ENCODE measurements around the gene IQCM.
"Not testable (repeated sequence)": the region's sequence is repeated elsewhere in the genome, so short reads cannot be mapped to it uniquely, and the experiment has no call there.

IQCM gene

GRCh38 chr4:149353241-149353640 lies 462.4 kb downstream of the IQCM start:
- no peaks in the 10 kb centered on the region for H3K4me1 ChIP-seq
- no peaks in the 10 kb centered on the region for H3K27me3 ChIP-seq
- DNase-seq: no peak
- no peak for TF ChIP-seq CTCF (IDR thresholded peaks at IDR 0.05; ENCODE audit: low read depth, low read length)
- H3K36me3 ChIP-seq: no peaks in the 10 kb centered on the region
- no peak overlapping the region for H3K4me3 ChIP-seq (ENCODE audit: low read depth, low read length)
- H3K9me3 ChIP-seq: no peaks in the 10 kb centered on the region

GRCh38 chr4:149349541-149349940 lies 466.1 kb downstream of the IQCM start:
- no peak overlapping the region for H3K4me3 ChIP-seq (ENCODE audit: low read depth, low read length)
- TF ChIP-seq CTCF (IDR thresholded peaks at IDR 0.05; ENCODE audit: low read depth, low read length): no peak
- no peaks in the 10 kb centered on the region for H3K36me3 ChIP-seq
- H3K9me3 ChIP-seq: no peaks in the 10 kb centered on the region
- H3K27me3 ChIP-seq: no peaks in the 10 kb centered on the region
- H3K4me1 ChIP-seq: no peaks in the 10 kb centered on the region
- no peak for DNase-seq

GRCh38 chr4:149347139-149347538 lies 468.5 kb downstream of the IQCM start:
- no peaks in the 10 kb centered on the region for H3K4me1 ChIP-seq
- no peaks in the 10 kb centered on the region for H3K36me3 ChIP-seq
- no peak for TF ChIP-seq CTCF (IDR thresholded peaks at IDR 0.05; ENCODE audit: low read depth, low read length)
- H3K4me3 ChIP-seq (ENCODE audit: low read depth, low read length): no peak overlapping the region
- DNase-seq: no peak
- no peaks in the 10 kb centered on the region for H3K27me3 ChIP-seq
- H3K9me3 ChIP-seq: no peaks in the 10 kb centered on the region

- H3K36me3 ChIP-seq: no peaks in the 10 kb centered on the region
- no peaks in the 10 kb centered on the region for H3K4me1 ChIP-seq
These were observed 470.2 kb downstream of the IQCM start for GRCh38 chr4:149345424-149345823.

DNA sequence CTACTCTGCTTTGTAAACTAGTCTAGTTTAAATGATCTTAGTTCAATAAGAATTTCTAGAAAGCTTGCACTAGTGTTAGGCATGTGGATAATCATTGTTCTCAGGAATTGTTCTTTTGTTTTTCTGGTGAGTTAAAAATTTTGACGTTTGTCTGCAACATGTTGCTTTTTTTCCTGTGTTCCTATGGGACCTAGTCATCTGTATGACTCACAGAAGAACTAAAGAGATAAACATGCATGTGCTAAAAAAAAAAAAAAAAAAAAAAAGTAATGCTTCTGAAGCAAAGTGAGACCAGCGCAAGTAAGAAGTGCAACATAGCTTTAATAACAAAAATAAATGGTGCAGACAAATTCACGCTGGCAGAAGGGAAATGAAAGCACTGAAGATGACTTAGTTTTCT lies 471.2 kb downstream of the IQCM start:
- no peak overlapping the region for H3K4me3 ChIP-seq (ENCODE audit: low read depth, low read length)
- DNase-seq: no peak
- no peaks in the 10 kb centered on the region for H3K4me1 ChIP-seq
- TF ChIP-seq CTCF (IDR thresholded peaks at IDR 0.05; ENCODE audit: low read depth, low read length): no peak
- no peaks in the 10 kb centered on the region for H3K36me3 ChIP-seq
- H3K9me3 ChIP-seq: no peaks in the 10 kb centered on the region
- H3K27me3 ChIP-seq: no peaks in the 10 kb centered on the region

More at GRCh38 chr4:149345424-149345823, 470.2 kb downstream of the IQCM start:
- no peak for DNase-seq
- Histone ChIP-seq H3K9me3 (no peaks in the 10 kb centered on the region), H3K4me3 (ENCODE audit: low read depth, low read length) (no peak overlapping the region), H3K27me3 (no peaks in the 10 kb centered on the region)
- no peak for TF ChIP-seq CTCF (IDR thresholded peaks at IDR 0.05; ENCODE audit: low read depth, low read length)

- no peaks in the 10 kb centered on the region for H3K36me3 ChIP-seq
- H3K9me3 ChIP-seq: no peaks in the 10 kb centered on the region
- TF ChIP-seq CTCF (IDR thresholded peaks at IDR 0.05; ENCODE audit: low read depth, low read length): no peak
- DNase-seq: no peak
- H3K4me3 ChIP-seq (ENCODE audit: low read depth, low read length): no peak overlapping the region
- H3K4me1 ChIP-seq: no peaks in the 10 kb centered on the region
- no peaks in the 10 kb centered on the region for H3K27me3 ChIP-seq
These were observed 472.0 kb downstream of the IQCM start for GRCh38 chr4:149343614-149344013.

DNA sequence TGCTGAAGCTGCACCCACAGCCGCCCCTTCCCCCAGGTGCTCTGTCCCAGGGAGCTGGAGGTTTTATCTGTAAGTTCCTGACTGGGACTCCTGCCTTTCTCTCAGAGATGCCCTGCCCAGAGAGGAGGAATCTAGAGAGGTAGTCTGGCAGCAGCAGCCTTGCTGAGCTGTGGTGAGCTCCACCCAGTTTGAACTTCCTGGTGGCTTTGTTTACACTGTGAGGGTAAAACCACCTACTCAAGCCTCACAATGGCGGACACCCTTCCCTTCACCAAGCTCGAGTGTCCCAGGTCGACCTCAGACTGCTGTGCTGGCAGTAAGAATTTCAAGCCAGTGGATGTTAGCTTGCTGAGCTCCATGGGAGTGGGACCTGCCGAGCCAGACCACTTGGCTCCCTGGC lies 474.5 kb downstream of the IQCM start:
- H3K27me3 ChIP-seq; DNase-seq; H3K9me3 ChIP-seq; H3K4me3 ChIP-seq (ENCODE audit: low read depth, low read length); H3K36me3 ChIP-seq; H3K4me1 ChIP-seq: not testable (repeated sequence)

Measured in BE2C (cell line).